RPMI8226 (cell line): Measurements from ENCODE around the gene CHIT1.
A peak's percentile ranks its signal among the peaks of the same experiment; 100 is the strongest.

Experiments
- DNase-seq: peaks from one replicate; pipeline ENCODE4 v3.0.0-alpha.2; 2015

The CHIT1 gene

DNA sequence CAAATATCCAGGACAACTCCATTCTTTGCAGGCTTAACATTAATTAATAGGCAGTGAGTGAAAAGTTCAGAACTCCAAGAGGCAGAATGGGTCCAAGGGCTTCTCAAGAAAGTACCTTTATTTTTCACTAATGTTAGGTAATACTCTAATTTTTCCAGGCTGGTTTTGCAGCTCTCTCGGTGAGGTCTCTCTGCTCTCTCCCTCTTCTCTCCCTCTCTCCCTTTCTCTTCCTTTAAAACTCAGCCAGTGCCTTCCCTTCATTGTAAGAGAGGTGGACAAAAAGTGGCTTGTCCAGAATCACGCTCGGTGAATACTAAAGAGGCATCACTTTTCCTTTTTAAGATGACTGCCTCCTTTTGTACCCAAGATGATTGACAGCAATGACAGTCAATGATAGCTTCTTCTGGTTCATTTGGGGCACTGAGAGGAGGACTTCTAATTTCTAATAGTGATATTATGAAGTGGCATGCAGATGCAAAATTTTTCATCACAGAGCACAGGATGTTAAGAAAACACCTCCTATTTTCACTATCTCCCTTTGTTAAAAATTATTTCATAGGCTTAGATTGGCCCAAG lies 41.7 kb downstream of the CHIT1 start:
- DNase-seq, result no peak

DNA sequence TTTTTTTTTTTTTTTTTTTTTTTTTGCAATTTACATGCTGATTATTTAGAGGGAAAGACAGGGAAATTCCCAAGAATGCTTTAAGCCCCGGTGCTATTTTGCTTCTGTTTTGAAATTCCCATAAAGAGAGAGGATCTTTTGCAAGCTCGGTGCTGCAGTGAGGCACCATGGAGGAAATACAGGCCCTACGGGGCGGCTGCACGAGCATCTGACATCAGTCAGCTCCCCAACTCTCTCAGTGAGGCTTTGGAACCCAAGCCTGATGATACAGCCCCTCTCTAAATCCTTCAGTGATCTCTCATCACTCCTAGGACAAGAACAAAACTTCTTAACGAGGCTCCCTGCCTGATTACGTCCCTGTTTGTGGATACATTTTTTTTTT lies 42.2 kb downstream of the CHIT1 start:
- no peak for DNase-seq

DNA sequence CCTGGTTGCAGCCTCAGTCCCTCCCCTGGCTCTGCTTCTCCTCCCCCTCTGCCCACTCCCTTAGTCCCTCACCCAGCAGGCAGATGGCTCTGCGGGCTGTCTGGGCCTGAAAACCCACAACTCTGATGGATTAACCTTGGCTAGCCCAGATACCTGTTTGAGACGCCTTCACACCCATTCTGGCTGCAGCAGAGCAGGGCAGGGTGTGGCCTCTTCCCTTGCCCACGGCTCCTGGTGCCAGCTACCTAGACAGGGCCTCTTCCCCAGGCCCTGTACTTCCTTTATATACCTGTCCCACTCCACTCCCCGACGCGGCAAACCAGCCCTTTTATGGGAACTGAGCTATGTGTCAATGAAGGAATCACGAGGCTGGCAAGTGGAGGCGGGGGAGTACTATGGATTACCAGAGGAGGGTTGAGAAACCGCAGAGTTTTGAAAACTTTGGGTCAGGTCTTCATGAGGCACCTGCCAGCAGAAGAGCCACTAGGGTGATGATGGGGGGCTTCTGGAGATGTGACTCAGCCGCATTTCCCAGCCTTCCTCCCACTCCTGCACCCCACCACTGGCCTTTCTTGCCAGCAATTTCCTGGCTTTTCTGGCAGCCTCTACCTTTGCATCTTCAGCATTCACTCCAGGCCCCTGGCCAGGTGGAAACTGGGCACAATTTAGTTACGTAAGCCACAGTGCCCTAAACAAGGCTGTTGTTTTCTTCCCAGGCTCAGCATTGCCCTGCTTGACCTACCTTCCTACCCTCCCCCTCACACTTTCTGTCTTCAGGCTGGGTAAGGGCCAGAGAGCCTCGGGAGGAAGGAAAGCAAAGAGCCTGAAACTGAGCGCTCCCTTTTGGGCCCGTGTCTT lies 42.8 kb downstream of the CHIT1 start, which contains the start of gene CHI3L1:
Gene CHI3L1 (minus strand): TSS at position 259 of the 858 bp plus-strand sequence. CDS start 81 bp downstream, at position 178.
- DNase-seq, result peak; percentile 91

DNA sequence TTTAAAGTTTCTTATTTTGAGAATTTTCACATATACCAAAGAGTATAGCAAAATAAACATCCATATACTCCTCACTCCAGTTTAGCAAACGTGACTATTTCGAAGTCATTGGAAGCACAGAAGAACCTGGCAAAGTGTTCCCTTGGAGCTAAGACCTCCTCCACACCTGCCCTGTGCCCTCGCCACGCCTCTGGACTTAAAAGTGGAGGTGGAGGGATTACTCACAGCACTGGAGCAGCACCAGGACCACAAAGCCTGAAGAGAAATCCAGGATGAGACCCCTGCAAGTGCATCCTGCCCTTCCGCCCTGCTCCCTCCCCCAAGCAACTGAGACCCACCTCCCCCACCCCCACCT lies 43.4 kb downstream of the CHIT1 start:
- no peak for DNase-seq

GRCh38 chr1:203185585-203185984 lies 43.9 kb downstream of the CHIT1 start:
- DNase-seq, result no peak

- no peak for DNase-seq
These were observed 44.4 kb downstream of the CHIT1 start for GRCh38 chr1:203185061-203185461.

DNA sequence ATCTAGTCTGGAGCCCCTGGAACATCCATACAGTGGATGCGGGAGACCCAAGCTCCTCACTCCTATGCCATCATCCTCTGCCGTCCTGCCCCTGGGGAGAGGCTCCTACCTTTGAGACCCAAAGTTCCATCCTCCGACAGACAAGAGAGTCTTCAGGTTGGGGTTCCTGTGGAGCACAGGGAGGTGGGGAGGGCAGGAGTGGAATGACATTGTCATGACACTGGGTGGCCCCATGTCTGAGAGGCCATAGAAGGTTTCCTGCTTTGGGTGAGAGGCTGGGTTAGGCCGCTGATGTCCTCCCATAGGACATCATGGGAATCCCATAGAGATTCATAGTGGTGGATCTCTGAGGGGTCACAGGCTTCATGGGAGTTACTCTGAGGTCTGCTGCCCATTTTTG lies 45.0 kb downstream of the CHIT1 start:
- DNase-seq, result no peak

DNA sequence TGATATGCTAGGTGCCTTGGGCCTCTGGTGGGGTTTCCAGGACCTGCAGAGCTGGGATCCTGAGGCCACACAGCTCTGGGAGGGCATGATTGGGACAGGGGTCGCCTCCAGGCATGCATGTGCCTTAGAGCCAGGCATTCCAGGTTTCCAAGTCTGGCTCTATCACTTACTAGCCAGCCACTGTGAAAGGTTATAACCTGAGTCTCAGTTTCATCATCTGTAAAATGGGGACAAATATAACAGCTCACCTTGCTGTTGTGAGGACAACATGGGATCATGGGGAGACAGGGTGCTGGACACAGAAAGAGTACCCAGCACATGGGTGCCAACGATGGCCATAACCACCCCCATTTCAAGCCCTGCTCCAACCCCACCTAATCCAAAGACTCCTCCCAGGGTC lies 45.6 kb downstream of the CHIT1 start:
- DNase-seq, result no peak

DNA sequence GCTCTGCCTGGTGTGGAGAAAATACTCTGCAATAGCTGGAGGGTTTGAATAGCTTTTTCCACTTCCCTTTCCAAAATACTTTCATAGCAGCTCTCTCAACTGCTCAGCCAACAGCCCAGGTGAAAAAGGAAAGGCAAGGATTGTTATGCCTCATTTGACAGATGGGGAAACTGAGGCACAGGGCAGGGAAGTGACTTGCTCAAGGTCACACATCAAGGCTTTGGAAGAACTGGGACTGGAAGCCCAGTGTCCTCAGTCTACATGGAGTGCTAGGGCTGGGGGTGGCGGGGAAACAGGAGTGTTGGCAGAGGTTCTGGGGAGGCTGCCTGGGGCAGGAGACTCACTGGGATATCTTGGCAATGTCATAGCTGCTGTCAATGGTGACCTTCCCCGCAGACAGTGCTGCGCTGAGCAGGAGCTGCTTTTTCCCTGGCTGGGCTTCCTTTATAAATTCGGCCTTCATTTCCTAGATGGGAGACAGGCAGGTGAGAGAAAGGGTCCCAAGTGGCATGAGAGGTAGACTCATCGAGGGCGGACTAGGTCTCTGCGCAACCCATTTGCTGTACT lies 47.0 kb downstream of the CHIT1 start:
- DNase-seq, result no peak

- no peak for DNase-seq
These were observed 47.7 kb downstream of the CHIT1 start for GRCh38 chr1:203181586-203182386.

DNA sequence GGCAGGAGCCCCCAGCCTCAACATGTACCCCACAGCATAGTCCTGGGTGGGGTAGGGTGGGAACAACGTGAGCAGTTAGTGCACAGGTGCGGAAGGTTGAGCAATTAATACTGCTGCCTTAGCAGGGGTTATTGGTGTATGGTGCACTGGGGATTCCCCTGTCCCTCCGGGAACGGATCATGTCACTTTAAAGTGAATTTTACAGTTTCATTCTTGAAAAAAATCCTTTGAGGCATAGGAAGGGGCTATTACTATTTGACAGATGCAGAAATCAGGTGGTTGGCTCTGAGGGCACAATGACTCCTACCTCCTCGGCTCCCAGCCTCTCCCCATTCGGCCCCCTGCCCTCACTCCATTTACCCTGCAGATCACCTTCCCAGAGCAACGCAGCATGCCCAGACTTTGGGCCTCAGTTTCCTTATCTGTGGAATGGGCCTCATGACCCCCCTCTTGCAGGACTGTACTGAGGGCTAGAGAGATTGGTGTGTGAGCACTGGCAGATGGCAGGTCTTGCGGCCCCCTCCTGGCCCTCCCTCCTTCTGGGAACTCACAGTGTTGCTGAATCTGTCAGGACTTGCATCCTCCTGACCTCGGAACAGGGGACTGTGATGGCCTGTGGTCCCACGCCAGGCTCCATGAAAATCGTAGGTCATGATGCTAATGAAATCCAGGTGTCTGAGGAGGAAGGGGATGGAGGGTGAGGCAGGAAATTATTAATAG lies 48.7 kb downstream of the CHIT1 start:
- no peak for DNase-seq

GRCh38 chr1:203179667-203180005 lies 49.8 kb downstream of the CHIT1 start:
- DNase-seq, result no peak

DNA sequence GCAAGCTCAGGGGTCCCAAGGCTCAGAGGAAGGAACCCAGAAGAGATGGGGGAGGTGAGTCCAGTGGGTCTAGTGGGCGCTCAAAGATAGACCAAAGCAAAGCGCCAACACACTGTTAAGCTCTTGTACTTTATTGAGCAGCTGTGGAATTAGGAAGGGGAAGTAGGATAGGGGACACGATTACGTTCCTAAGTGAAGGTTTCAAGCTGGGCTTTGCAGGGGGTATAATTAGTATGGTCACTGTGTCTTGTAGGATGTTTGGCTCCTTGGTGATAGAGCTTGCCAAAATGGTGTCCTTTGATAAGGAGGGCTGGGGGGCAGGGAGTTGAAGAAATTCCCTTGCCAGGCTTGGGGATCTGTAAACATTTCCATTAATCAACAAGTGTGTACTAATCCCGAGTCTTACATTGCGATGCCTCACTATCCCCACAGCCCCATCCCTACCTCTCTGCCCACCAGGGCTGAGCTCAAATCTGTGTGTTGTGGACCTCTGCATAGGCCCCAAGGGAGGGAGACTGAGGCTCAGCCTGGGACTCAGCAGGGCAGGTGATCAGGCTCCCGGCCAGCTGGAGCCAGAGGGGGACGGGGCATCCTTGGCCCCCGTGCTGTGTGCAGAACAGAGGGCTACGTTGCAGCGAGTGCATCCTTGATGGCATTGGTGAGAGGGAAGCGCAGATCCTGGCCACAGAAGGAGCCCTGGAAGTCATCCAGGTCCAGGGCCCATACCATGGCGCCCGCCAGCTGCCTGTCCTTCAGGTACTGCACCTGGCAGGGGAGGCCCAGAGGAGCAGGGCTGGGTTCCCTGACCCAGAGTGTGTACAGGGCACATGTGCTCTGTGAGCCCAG lies 50.4 kb downstream of the CHIT1 start:
- DNase-seq, result no peak

GRCh38 chr1:203178083-203178482 lies 51.4 kb downstream of the CHIT1 start:
- no peak for DNase-seq

GRCh38 chr1:203177470-203178039 lies 51.9 kb downstream of the CHIT1 start:
- DNase-seq, result no peak

DNA sequence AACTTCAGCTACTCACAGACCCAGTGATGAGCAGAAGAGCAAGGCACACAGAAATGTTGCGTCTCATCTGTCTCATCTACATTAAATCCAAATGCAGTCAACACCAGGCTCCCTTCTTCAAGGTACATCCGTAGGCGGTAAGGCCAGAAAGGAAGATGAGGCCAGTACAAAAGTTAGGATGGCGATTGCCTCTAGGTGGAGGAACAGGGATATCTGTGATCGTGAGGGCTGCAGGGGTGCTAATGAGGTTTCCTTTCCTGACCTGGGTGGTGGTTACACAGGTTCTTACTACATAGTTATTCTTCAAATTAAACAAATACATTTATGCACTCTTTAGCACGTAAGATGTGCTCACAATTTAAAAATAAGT lies 52.5 kb downstream of the CHIT1 start:
- DNase-seq, result no peak

DNA sequence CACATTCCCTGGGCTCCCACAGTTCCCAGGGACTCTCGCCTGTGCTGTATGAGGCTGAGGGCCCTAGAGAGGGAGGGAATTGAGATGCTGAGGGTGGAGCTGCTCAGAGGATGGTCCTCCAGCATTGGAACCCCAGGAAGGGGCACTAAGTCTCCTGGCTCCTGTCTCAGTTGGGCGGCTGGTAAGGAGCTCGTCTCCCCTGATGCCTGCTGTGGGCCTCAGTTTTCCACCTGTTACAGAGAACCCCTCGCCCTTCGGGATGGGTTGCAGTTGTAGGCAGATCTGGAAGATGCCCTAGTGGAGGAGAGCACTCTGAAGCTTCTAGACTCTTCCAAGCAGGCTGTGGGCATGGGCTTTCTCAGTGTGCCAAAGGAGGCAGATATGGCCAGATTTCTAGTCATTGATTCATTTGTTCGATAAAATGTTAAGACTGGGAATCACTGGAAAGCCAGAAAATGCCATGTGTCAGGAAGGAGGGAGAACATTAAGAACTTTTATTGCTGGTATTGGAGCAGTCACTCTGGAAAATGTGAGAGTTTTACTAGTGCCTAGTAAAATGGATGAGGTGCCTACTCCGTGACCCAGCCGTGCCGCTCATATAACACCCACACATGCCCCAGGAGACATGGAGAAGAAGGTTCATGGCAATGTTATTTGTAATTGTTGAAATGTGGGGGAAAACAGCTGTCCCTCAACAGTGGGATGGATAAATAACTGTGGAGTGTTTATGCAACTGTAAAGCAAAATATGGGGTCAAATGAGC lies 53.0 kb downstream of the CHIT1 start:
- no peak for DNase-seq

GRCh38 chr1:203175827-203176241 lies 53.6 kb downstream of the CHIT1 start:
- peak; percentile 96 for DNase-seq

DNA sequence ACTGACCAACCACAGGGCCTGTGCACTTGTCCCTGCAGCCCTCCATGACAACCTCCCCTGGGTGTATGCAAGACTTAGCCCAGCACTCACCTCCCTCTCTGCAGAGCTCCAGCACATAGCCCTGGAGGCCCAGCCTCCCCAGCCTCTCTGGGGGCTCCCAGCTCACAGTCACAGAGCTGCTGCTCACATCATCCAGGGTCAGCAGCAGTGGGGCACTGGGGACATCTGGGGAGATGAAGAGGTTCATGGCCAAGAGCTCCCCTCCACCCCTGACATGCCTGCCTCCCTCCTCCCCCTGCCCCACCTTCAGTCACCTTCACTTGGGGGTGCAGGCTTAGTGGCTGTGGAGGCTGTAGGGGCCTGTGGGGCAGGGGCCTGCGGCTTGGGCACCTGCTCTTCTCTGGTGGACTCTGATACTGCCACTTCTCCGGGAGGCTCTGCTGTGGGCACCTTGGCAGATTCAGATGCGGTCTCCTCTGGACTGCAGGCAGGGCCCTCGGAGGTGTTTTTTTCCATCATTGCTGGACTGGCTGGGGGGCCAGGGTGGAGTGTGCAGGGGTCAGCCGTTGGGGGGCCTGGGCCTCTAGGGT lies 54.1 kb downstream of the CHIT1 start, which contains the start of gene MYBPH:
Gene MYBPH (minus strand): TSS at position 590 of the 590 bp plus-strand sequence. CDS start 71 bp downstream, at position 519.
- peak; percentile 50 for DNase-seq

GRCh38 chr1:203174324-203174985 lies 55.0 kb downstream of the CHIT1 start:
- DNase-seq, result no peak
